Measurements from ENCODE around the gene HSPA1B. TPM values are rescaled to one million over a fixed set of nuclear protein-coding genes. Genes with fewer than 3 reads are reported as not detected.

The HSPA1B gene
- total RNA-seq, 1 experiment from 2014 or later: 214 TPM

GRCh38 chr6:31834367-31835250 is 7.1 kb downstream of the HSPA1B start (continued):
- TF ChIP-seq SP1 (IDR thresholded peaks at IDR 0.05; ENCODE audit: low read depth): no peak
- no peak for TF ChIP-seq CTCF (IDR thresholded peaks at IDR 0.05 in 2 of 3, conservative IDR thresholded peaks at IDR 0.05 in 1 of 3; ENCODE audit: borderline replicate concordance in 1 of 3, insufficient read depth in 1 of 3, low read depth in 2 of 3, low read length in 2 of 3)

GRCh38 chr6:31836047-31836473 is 8.5 kb downstream of the HSPA1B start:
- peak overlapping the region; percentile 94 for H3K4me2 ChIP-seq (ENCODE audit: low read length)
- no peaks in the 10 kb centered on the region for H3K9me3 ChIP-seq (ENCODE audit: control insufficient read depth in 1 of 2, insufficient read depth in 1 of 2, low read depth in 1 of 2, low read length in 2 of 2)
- POLR2A ChIA-PET: interaction anchor here (0.6 to 2.2 kb wide), 6 partner anchors 9 to 136 kb away, joined by 3 to 11 read pairs (median 6); partner anchors contain the start of genes DXO, HSPA1B and NEU1
- H3K79me2 ChIP-seq (ENCODE audit: insufficient read depth, low read length): peaks cover 59% of the 10 kb centered on the region
- CTCF ChIA-PET: no interaction called here
- H3K4me3 ChIP-seq (replicated peaks in 1 of 2; ENCODE audit: low read depth in 1 of 2, low read length in 2 of 2): peak overlapping the region; percentile 98 to 99
- peaks cover 31% of the 10 kb centered on the region for H4K20me1 ChIP-seq (ENCODE audit: insufficient read depth)
- intact Hi-C loops (cut with micrococcal nuclease): loop anchor here (10.0 kb wide), 1 partner anchor 291 kb away; the partner anchor contains the start of genes ATP6V1G2, DDX39B and NFKBIL1
- RAD21 ChIA-PET (ENCODE audit: low non-redundant PET in 1 of 2, low total read pairs in 2 of 2, uncharacterized antibody in 2 of 2, unreplicated experiment in 2 of 2): interaction anchor here in 1 of 2 experiments (0.6 kb wide), 1 partner anchor 66 kb away, joined by 3 read pairs; no protein-coding TSS in a partner anchor
- ATAC-seq: no peak
- no TSS peak for BruUV-seq (replicated peaks)
- peaks cover 21 to 51% of the 10 kb centered on the region in 2 experiments for H3K4me1 ChIP-seq (ENCODE audit: control insufficient read depth in 1 of 2, insufficient read depth in 2 of 2, low read length in 2 of 2)
- peaks cover 24 to 50% of the 10 kb centered on the region in 2 experiments; a peak in 3 of 4 replicates for H3K36me3 ChIP-seq (ENCODE audit: control insufficient read depth in 1 of 2, insufficient read depth in 2 of 2, low read length in 2 of 2)
- H3K27me3 ChIP-seq (ENCODE audit: insufficient read depth, low read length): no peaks in the 10 kb centered on the region
- no peak overlapping the region for H2AFZ ChIP-seq (ENCODE audit: low read depth, low read length, poor library complexity, severe bottlenecking)
- peak overlapping the region; percentile 93 for H3K27ac ChIP-seq (ENCODE audit: low read depth, low read length)
- DNase-seq (ENCODE audit: low read depth, low spot score): no peak
- peak overlapping the region; percentile 100 for H3K9ac ChIP-seq (ENCODE audit: low read length)
- no peaks in the 10 kb centered on the region for H3K9me2 ChIP-seq (ENCODE audit: insufficient read depth)
- TF ChIP-seq MAX (IDR thresholded peaks at IDR 0.05): no peak
- no peak for TF ChIP-seq ELF1 (IDR thresholded peaks at IDR 0.05; ENCODE audit: borderline replicate concordance, low read depth)
- TF ChIP-seq YY1 (IDR thresholded peaks at IDR 0.05; ENCODE audit: extremely low read depth, insufficient replicate concordance, low read depth, low read length): no peak
- no peak for TF ChIP-seq SIN3A (IDR thresholded peaks at IDR 0.05; ENCODE audit: low read depth)
- no peak for TF ChIP-seq FOSL1 (IDR thresholded peaks at IDR 0.05; ENCODE audit: low read depth)
- no peak for TF ChIP-seq CBX3 (IDR thresholded peaks at IDR 0.05; ENCODE audit: low read depth)
- TF ChIP-seq CTCF (IDR thresholded peaks at IDR 0.05 in 2 of 3, conservative IDR thresholded peaks at IDR 0.05 in 1 of 3; ENCODE audit: borderline replicate concordance in 1 of 3, insufficient read depth in 1 of 3, low read depth in 2 of 3, low read length in 2 of 3): no peak
- TF ChIP-seq RAD21 (IDR thresholded peaks at IDR 0.05; ENCODE audit: low read depth): no peak
- TF ChIP-seq TCF7L2 (IDR thresholded peaks at IDR 0.05; ENCODE audit: borderline replicate concordance, extremely low read depth, insufficient read depth, insufficient read length): no peak
- TF ChIP-seq ATF3 (IDR thresholded peaks at IDR 0.05): no peak
- no peak for TF ChIP-seq JUND (IDR thresholded peaks at IDR 0.05)
- TF ChIP-seq EZH2 (IDR thresholded peaks at IDR 0.05): no peak
- TF ChIP-seq REST (IDR thresholded peaks at IDR 0.05; ENCODE audit: low read depth): no peak
